Measurements from ENCODE around the gene DLST.
A peak's percentile ranks its signal among the peaks of the same experiment; 100 is the strongest.

The DLST gene
- 96.7 to 103 reads per million in 2 experiments for total RNA-seq

DNA sequence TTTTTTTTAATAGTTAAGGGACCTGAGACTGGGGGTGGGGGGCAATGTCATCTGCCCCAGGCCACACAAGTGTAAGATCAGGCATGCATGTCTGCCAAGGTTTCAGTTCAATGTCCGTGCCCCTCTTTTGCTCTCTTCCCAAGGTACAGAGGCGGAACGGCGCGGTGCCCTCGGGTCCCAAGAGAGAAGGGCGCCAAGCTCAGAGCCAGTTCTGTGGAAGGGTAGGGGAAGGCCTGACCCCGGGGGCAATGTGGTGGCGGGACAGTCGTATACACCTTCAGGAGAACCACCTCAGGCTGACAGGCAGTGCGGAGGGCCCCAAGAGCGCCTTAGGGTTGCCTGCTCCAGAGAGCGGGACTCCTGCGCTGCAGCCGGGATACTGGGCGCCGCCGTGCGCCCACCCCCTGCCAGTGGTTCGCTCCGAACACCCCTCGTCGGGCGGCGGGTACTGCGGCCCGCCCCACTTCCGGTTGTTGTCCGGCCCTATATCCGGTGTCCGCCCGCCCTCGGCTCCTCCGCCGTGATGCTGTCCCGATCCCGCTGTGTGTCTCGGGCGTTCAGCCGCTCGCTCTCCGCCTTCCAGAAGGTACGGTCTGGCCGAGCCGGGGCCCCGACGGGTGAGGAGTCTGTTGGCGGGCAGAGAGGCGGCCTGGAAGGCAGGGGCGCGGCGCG lies at the start of gene DLST:
Gene DLST (plus strand): TSS at position 486 of the 672 bp plus-strand sequence. CDS start 38 bp downstream, at position 524.
- peak; percentile 74 for DNase-seq (ENCODE audit: low read depth)

DNA sequence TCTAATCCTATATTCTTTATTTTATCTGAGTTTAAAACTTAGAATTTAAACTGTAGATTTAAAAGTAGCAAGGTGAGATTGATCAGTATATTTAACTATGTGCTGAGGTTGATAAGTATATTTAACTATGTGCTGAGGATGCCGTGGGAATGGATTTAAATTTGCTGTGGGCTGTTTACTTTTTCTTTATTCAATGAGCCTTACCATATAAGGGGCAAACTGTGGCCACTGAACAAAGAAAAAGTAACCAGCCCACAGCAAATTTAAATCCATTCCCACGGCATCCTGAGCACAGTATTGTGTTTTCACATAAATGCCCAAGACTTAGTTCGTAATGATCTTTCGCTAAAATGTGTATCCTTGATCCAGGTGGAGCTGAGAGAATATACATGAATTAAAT lies 48.9 kb upstream of the DLST start:
- DNase-seq (ENCODE audit: low read depth): no peak

DNA sequence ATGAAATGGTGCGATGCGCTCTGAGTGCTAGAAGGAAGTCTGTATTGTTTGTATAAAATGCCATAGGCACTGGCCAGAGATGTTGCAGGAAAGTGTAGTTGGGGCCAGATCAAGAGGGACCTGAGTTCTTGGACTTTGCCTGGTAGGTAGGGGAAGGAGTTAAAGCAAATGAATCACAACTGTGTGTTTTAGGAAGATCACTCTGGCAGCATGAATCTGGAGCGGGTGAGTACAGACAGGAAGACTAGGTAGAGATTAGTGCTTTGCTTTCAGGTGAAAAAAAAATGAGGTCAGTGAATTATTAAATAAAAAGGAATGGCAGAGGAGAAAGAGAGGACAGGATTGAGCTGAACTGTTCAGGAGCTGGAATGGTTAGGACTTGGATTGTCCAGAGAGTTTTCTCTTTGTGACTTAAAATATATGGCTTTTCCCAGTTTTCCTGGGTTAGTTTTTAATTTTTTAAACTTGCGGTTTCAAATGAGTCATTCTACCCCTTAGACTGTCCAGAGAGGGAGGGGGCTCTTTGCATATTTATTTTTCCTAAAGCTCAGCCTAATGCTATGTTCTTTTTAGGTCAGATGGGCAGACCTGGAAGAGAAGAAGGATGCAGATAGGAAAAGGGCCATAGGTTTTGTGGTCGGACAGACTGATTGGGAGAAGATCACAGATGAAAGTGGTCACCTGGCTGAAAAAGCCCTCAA lies 46.9 kb upstream of the DLST start:
- DNase-seq (ENCODE audit: low read depth): no peak

DNA sequence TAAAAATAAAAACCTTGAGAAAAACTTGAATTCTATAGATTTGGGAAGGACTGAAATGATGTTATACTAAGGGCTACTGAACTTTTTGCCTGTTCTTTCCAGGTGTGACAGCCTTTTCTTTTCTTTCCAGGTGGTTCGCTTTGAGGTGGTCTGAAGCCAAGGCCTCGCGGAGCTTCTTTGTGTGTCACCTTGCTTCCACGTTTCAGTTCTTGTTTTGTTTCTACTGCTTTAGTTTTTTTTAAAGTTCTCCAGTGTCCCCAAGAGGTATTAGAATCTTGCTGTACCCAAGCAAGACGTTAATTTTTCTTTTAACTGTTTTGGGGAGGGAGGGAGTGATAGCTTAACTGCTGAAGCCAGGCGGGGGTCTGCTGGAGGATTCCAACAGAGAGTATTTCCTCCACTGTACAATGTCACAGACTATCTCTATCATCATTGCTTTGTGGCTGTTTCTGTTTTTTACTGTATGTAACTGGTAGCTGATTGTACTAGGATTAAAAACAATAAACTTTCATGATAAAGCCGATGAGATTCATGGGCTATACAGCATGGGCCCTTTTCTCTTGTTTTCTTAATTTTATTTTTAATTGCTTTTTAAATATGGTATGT lies 46.0 kb upstream of the DLST start:
- DNase-seq (ENCODE audit: low read depth): no peak

DNA sequence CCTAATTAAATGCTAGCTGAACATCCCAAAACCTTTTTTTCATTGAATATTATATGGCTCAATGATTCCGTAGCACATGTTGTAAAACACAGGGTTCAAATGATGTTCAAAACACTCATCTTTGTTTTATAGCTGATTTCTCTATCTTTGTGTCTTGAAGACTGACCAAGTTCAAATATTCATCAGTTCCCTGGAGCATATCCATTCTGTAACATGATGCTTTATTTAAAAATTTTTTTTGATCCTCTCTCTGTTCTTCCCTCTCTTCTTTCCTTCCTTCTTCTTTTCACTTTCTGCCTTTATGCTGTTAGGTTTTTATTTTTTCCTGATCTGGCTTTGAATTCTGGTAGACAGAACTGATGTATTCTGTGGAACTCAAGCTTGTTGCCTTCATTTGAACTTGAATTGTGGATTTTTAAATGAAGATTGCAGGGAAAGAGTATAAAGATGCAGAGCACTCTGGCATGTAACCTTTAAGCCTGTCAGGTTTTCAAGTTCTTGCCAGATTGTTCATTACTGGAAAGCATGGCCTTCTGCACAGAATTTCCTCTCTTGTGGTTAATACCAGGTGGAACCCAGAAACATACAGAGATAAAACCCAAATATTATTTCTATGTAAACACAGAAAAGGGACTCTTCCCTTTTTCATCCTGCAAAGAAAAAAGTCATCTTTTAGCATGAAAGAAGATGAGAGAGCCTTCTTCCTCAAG lies 45.3 kb upstream of the DLST start:
- no peak for DNase-seq (ENCODE audit: low read depth)

DNA sequence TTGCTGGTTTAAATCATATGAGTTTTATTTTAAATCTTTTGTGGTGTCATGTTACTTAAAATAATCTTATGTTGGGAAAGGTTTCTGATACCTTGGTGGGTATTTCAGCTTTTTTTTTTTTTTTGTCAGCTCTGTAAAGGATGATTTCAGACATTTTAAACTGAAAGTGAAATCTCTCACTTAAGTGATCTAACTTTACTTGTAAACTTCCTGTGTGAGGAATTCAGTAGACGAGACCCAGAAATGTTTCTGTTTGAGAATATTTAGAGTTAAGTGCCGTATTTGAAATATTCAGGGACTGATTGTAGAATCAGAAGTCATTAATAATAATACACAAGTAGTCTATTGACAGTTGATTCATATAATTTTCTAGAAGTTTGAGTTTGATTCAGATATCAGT lies 43.5 kb upstream of the DLST start:
- no peak for DNase-seq (ENCODE audit: low read depth)

DNA sequence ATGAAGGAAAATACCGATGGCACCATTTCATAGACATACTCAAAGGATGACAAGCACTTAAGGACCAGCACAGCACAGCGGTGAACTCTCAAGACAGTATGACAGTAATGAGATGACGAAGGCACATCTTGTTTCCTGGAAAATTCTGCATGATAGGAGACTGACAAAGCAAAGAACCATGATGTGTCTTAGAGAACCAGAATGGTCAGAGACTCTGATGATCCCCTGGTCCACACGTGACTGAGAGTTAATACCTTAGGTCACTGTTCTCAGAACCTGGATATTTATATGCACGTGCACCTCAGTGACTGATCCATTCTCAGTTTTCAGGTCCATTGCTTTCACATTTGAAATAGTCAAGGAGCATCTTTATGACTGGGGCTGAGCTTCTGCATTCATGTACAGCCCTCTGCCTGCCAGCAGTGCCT lies 41.1 kb upstream of the DLST start:
- no peak for DNase-seq (ENCODE audit: low read depth)

DNA sequence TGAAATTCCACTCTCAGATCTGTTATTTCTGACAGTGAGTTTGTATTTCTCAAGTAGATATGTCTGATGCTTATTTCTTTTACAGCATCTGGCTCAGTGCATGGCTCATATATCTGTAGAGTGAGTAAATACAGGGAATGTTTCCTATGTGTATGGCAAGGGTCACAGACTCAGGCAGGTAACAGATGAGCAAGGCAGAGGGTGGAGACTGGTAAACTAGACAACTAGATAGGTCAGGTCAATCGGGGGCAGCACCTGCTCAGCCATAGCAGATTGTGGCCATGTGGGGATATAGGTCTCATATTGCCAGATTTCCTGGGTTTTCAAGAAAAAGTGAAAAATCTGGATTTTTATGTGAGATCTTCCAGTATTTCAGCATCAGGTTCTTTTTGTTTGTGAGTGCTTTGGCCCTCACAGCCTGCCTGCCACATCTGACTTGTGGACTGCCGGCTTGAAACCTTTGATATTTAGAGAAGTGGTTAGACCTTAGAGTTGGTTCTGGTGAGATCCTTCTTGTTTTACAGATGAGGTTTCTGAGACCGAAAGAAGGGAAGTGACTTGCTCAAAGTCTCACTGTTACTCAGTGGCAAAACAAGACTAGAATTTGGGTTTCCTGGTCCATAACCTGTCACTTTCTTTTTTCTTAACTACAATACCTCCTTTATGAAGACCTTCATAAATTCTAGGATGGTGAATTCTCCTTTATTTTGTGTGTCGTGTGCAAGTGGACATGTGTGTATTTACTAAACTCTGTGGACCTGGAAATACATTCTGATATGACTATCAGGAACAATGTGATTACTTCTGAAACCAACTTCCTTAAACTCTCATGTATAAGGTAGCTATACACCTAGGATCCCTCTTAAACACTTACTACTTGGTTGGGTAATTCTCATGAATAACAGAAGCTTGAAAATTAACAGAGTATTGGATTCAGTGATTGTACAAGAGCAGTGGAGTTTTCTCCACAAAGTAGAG lies 40.2 kb upstream of the DLST start:
- DNase-seq (ENCODE audit: low read depth): no peak

DNA sequence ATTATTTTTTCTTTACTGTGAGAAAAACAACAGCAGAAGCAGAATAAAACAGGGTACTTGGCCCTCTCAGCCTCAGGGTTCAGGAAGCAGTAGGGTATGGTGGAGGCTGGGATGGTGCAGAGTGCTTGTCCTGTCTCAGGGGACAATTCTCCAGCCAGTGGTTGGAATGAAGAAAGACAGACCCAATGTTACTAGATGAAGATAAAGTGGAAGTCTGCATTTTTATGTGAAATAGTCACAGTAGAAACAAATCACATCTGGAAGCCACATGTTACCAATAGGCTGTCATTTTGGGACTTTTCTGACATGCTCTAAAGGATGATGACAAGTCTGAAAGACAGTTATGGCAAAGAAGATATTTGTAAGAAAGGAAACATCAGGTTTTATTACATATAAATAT lies 38.1 kb upstream of the DLST start:
- DNase-seq (ENCODE audit: low read depth): no peak

DNA sequence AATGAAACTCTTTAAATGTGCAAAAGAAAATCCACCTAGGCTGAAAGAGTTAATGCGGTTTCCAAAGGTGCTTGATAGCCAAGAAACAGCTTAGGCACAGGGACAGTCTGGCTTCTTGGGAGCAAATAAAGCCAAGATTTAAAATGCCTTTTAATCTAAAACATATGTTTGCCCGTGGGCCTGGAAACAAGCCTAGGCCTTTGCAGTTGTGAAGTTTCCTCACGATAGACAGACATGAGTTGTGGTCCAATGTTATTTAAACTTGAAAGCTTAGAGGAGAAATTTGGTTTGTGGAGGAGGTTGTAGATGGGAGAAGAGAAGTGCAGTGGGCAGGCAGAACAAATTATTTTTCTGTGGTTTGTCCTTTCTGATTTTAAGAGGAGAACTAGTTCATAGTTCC lies 35.5 kb upstream of the DLST start:
- DNase-seq (ENCODE audit: low read depth): no peak

DNA sequence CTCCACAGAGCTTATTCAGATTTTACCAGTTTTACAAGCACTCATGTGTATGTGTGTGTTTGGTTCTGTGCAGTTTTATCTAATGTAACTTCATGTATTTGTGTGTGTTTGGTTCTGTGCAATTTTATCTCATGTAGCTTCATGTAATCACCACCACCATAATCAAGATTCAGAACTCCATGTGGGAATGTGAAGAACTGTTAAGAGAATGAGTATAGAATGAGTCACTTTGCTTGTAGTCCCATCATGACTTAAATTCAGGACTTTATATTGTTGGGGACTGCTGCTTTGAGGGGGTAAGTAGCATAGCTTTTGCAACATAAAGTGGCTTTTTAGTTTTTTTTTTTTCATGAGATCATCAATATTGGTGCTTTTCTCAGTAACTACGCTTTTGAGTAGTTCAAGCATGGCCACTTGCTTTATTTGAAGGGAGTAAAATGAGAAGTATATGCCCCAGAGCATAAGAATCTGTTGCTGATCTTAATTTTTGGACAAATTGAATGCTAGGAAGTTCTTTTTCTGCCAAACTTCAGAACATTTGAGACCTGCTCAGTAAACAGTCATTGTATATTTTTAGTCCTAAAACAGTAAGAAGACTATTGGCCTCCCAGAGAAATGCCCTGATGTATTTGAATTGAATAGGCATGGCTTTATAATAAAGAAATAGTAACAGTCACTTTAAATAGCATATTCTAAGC lies 34.6 kb upstream of the DLST start:
- DNase-seq (ENCODE audit: low read depth): no peak

DNA sequence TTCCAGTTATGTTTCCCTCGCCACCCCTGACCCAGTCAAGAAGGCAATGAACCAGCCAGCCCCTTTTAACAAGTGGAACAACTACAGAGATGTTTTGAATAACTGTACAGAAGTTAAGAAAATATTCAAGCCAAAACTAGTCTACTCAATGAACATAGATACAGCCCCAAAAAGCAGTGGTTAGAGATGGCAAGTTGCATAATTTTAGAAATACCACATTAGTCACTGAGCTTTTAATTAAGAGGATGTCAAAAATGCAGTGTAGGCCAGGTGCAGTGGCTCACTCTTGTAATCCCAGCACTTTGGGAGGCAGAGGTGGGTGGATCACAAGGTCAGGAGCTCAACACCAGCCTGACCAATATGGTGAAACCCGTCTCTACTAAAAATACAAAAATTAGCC lies 32.9 kb upstream of the DLST start:
- no peak for DNase-seq (ENCODE audit: low read depth)

DNA sequence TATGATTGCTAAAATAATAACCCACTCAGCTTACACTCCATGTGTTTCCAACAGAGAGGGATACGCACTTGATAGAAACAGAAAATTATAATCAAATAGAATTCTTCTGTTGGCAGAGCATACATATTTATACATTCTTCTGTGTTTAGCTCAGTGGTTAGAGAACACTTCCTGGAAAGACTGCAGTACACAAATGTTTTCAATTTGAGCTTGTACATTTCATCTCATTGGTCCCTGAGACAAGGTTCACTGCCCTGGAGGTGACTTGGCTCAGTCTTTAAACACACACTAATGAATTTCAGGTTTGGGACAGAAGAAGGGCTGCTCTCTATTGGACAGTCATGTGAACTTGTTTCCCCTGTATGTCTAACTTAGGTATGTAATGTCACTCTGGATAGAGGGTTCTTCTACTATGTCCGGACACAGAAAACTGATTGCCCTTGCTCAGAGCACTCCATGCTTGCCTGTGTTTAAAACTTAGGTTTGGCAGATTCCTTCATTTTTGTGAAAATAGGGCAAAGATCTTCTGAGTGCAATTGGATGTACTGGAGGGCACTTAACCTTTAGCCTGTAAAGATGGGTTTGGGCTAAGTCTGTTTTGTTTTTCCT lies 28.7 kb upstream of the DLST start:
- DNase-seq (ENCODE audit: low read depth): no peak

DNA sequence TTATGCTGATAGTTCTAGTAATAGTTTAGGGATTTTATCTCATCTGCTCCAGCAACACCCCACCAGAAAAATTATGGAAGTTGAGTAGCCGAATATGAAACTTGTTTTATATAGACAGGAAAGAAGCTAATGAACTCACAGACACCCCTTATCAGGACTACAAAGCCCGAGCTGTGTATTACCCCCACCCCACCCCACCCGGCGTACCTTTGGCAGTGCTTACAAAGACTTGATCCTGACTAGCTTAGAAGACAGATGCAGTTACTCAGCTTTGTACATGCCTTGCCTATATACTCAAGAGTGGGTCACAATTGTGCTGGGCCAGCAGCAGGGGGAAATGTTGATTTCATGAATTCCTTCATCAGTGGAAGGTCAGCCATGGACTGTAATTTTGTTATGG lies 28.1 kb upstream of the DLST start:
- DNase-seq (ENCODE audit: low read depth): no peak

DNA sequence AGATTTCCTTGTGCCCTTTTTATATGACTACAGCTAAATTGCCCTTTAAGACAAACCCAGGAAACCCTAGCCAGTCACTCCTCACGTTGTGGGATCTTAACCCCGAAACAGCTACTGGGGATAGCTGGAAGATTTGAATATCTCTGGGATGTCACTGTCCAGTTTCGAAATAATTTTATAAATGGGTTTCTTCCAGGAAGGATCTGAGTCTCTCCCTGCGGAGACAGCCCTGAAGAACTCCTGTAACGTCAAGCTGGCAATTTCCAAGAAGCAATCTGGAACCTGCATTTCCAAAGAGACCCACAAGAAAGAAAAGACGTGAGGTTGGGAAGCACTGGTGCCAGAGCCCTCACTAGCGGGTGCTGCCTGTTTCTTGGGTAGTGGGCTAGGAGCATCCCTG lies 26.7 kb upstream of the DLST start:
- DNase-seq (ENCODE audit: low read depth): no peak

DNA sequence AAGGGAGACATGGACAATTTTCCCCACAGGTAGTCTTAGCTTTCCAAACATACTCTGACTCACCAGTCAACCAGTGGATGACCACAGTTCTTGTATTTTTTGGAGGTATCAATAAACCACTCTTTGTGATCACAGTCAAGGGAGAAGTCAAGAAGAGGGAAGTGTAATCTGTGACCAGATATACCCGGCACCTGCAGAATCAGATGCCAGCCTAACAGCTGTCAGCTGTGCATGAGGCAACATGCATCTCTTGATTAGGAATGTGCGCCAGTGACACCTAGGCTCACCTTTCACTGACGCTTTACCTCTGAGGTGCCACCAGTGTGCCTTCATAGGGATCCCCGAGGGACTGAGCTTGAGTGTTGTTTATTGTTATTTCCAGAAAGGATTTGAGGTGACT lies 25.8 kb upstream of the DLST start:
- DNase-seq (ENCODE audit: low read depth): no peak

DNA sequence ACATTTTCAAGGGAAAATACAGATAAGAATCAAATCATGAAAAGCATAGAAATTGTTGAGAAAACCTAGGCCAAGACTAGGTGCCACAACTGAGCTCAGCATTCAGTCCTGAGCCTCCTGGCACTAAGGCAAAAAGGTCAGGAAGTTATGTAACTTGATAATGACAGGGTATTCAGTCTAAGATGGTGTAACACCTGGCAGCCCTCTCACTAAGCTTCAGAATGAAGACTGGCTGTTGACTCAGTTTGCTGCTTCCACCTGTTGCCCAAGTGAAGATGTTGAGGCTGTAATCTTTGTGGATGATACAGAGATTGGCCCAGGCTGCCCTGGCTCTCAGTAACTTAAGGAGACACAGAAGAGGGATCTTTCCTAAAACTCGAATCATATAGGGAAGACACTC lies 25.4 kb upstream of the DLST start:
- DNase-seq (ENCODE audit: low read depth): no peak

DNA sequence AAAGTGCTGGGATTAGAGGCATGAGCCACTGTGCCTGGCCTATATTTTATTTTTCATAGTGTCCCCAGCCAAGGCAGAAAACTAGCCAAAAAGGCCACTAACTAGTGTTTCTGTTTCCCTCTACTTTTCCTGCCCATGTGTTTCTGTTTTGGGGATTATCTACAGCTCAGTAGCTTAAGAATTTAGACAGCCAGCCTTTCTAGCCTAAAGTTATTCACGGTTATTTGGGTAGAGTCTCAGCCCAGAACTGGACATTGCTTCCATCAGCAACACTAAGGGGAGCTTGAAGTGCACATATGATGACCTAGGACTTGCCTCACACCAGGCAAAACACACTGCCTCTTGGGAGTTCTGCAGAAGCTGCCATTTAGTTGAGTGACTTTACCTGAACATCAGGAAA lies 23.7 kb upstream of the DLST start:
- no peak for DNase-seq (ENCODE audit: low read depth)

DNA sequence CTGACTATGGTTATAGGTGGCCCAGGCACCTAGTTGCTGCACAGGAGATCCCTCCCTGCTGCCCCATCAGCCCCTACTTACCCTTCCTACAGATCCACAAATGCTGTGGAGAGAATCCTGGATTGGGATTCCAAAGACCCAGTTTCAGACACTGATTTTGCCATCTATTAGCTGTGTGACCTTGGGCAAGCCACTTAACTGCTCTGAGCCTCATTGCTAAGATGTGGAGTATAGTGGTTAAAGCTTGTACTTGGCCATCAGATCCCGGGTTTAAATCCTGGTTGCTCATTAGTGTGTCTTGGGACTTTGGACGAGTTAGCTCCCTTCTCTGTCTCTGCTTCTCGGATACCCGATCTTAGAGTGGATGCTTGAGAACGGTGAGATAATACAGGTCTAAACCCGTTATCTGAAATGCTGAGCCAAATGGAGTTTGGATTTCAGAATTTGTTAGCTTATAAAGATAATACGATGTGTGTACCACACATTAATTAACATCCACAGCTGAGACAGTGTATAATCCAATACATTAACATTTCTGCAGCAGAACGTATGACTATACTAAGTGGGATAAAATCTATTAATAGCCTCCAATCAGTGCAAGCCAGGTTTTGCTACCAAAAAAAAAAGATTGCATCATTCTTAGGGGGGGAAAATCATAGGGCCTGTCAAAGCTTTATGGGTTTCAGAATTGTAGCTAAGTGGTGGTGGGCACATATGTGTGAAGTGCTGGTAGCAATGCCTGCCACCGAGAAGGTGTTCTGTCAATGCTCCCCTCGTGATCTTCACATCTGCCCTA lies 21.8 kb upstream of the DLST start:
- DNase-seq (ENCODE audit: low read depth): no peak

All from T follicular helper cell (primary cell).